SKM-1 treated with dmso at 0.1 percent for 144 hours (cell line): ENCODE data around the gene RASD2.

Experiments
- DNase-seq: peaks from one replicate; lab custom pipeline; 2025; ENCODE audit not compliant: unreplicated experiment; lab: John Stamatoyannopoulos, UW

The RASD2 gene

DNA sequence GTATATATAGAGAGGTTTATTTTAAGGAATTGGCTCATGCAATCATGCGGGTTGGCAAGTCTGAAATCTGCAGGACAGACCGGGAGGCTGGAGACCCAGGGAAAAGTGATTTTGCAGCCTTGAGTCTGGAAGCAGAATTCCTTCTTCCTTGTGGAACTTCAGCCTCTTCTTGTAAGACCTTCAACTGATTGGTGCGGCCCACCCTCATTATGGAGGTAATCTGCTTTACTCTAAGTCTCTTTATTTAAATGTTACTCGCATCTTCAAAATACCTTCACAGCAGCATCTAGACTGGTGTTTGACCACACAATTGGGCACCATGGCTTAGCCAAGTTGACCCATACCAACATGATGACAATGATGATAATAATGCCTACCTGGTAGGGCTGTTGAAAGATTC is 58.7 kb downstream of the RASD2 start:
- DNase-seq: no peak

DNA sequence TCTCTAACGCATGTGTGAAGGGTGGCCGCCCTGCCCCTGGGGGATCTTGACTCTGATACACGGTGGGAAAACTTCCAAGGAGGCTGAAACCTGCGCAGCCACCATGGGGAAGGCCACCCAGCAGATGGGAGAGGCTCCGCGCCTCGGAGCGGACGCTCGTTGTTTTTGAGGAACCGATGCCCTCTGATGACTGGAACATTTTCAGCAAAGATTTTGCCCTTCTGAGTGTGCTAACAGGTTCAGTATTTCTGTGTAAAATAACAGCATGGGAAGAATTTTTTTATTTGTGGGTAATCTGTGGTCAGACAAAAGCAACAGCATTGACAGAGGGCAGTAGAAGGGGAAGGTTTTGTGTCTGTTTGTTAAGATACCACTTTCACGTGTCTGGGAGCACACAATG is 59.8 kb downstream of the RASD2 start:
- no peak for DNase-seq

GRCh38 chr22:35601013-35601580 is 60.5 kb downstream of the RASD2 start:
- no peak for DNase-seq

- DNase-seq: peak; percentile 90
Observed at GRCh38 chr22:35601743-35602615, 61.3 kb downstream of the RASD2 start.
